AG04449 (cell line): ENCODE measurements around the gene LOXL3.

Experiments
- CTCF ChIA-PET: fragments of 350-600 bp; formaldehyde crosslinking; extraction: SDS; loops from one replicate; lab custom pipeline; 2021; ENCODE audit warnings: antibody characterized with exemption; lab: Yijun Ruan, JAX
- POLR2A ChIA-PET: fragments of 400-600, 350-600 bp; formaldehyde crosslinking; extraction: SDS; loops from one replicate; lab custom pipeline; 2020; ENCODE audit warnings: antibody characterized with exemption, inconsistent platforms; lab: Yijun Ruan, JAX
- DNase-seq: peaks from one replicate; pipeline ENCODE4 v3.0.0-alpha.2; 2010; ENCODE audit warnings: low read depth, low spot score
- H3K4me3 ChIP-seq: 2 replicates; pipeline ENCODE4 v1.5.1; 2011; ENCODE audit warnings: low read depth, mild to moderate bottlenecking, control low read depth, low read length
- CTCF ChIP-seq: IDR thresholded peaks from one replicate; pipeline ENCODE4 v1.5.1; 2011; ENCODE audit warnings: mild to moderate bottlenecking, moderate library complexity, low read length, control low read depth, inconsistent platforms; ENCODE audit not compliant: insufficient read depth; ENCODE audit errors: missing control alignments

The LOXL3 gene

GRCh38 chr2:74525717-74526648, 27.8 kb downstream of the LOXL3 start, which contains the start of gene DQX1:
TSS of gene DQX1 (minus strand) at chr2:74526231. CDS start at chr2:74525729, 502 bp downstream.
- no peak for DNase-seq
- H3K4me3 ChIP-seq: no peak within 1 kb of the TSS
- no peak for TF ChIP-seq CTCF
- CTCF ChIA-PET: interaction anchor here (1.0 to 1.6 kb wide), 5 partner anchors 11 to 63 kb away, joined by 3 to 6 read pairs (median 3); partner anchors contain the start of genes PCGF1 and TLX2
- POLR2A ChIA-PET: interaction anchor here (0.8 kb wide), 1 partner anchor 22 kb away, joined by 3 read pairs; no protein-coding TSS in a partner anchor

- DNase-seq: no peak
- ChIA-PET CTCF (interaction anchor here (1.4 kb wide), 1 partner anchor 61 kb away, joined by 6 read pairs; no protein-coding TSS in a partner anchor), POLR2A (no interaction called here)
- H3K4me3 ChIP-seq: no peak overlapping the region
- no peak for TF ChIP-seq CTCF
Observed at GRCh38 chr2:74524955-74525716, 28.6 kb downstream of the LOXL3 start.

GRCh38 chr2:74524005-74524404, 29.7 kb downstream of the LOXL3 start:
- ChIA-PET CTCF (no interaction called here), POLR2A (no interaction called here)
- no peak overlapping the region for H3K4me3 ChIP-seq
- no peak for DNase-seq
- no peak for TF ChIP-seq CTCF

GRCh38 chr2:74522516-74522915, 31.2 kb downstream of the LOXL3 start:
- POLR2A ChIA-PET: no interaction called here

GRCh38 chr2:74516650-74517049, 37.1 kb downstream of the LOXL3 start:
- POLR2A ChIA-PET: interaction anchor here (0.8 kb wide), 1 partner anchor 9 kb away, joined by 3 read pairs; the partner anchor contains the start of gene PCGF1
- H3K4me3 ChIP-seq: no peak overlapping the region
- no peak for DNase-seq
- no peak for TF ChIP-seq CTCF
- CTCF ChIA-PET: interaction anchor here (1.9 kb wide), 1 partner anchor 13 kb away, joined by 4 read pairs; the partner anchor contains the start of genes AUP1 and HTRA2

More at GRCh38 chr2:74522516-74522915, 31.2 kb downstream of the LOXL3 start:
- CTCF ChIA-PET: interaction anchor here (0.7 to 1.1 kb wide), 4 partner anchors 9 to 65 kb away, joined by 3 to 4 read pairs (median 3); no protein-coding TSS in a partner anchor
- H3K4me3 ChIP-seq: no peak overlapping the region
- no peak for DNase-seq
- TF ChIP-seq CTCF: no peak
